ENCODE data around the gene ZDHHC4. TPM values are rescaled to one million over a fixed set of nuclear protein-coding genes. Genes with fewer than 3 reads are reported as not detected.

ZDHHC4 gene
- total and polyA plus RNA-seq, 3 donors from 2014 or later: 59.4 to 77.7 (median 75.8) TPM

GRCh38 chr7:6551016-6551511, 26.2 kb upstream of the ZDHHC4 start, which contains the start of gene GRID2IP:
Gene GRID2IP, minus strand, starts transcription at chr7:6551461. Its CDS starts 25 bp downstream, at chr7:6551436.
- H3K36me3 ChIP-seq (ENCODE audit: low read depth, missing control alignments): no peaks in the 10 kb centered on the region
- H3K9me3 ChIP-seq: no peaks in the 10 kb centered on the region
- H3K27ac ChIP-seq: no peak within 1 kb of the TSS
- WGBS, 2 donors: 47 to 61% methylated on average over 13 to 36 of the region's 46 CpGs
- peak within 1 kb of the TSS; percentile 20 to 32 for H3K4me3 ChIP-seq
- H3K27me3 ChIP-seq: no peaks in the 10 kb centered on the region
- H3K4me1 ChIP-seq: no peaks in the 10 kb centered on the region
- intact Hi-C loops (cut with DNase I; ENCODE audit: low total_unique reads): no loop called here
- TF ChIP-seq POLR2A (IDR thresholded peaks at IDR 0.05) (no peak), CTCF (IDR thresholded peaks at IDR 0.05) (no peak)
- no peak for DNase-seq

GRCh38 chr7:6553448-6554044, 23.7 kb upstream of the ZDHHC4 start:
- intact Hi-C loops (cut with DNase I; ENCODE audit: low total_unique reads): no loop called here
- WGBS, 2 donors: 76 to 78% methylated on average over 6 to 7 of the region's 7 CpGs

GRCh38 chr7:6554848-6555247, 22.4 kb upstream of the ZDHHC4 start:
- WGBS, 2 donors: 85 to 86% methylated on average over 7 of the region's 7 CpGs
- no peaks in the 10 kb centered on the region for H3K4me1 ChIP-seq
- H3K27me3 ChIP-seq: no peaks in the 10 kb centered on the region
- no peaks in the 10 kb centered on the region for H3K9me3 ChIP-seq
- H3K4me3 ChIP-seq: no peak overlapping the region
- intact Hi-C loops (cut with DNase I; ENCODE audit: low total_unique reads): no loop called here
- H3K27ac ChIP-seq: no peak overlapping the region
- no peaks in the 10 kb centered on the region for H3K36me3 ChIP-seq (ENCODE audit: low read depth, missing control alignments)
- no peak for TF ChIP-seq POLR2A (IDR thresholded peaks at IDR 0.05)
- TF ChIP-seq CTCF (IDR thresholded peaks at IDR 0.05): no peak
- no peak for DNase-seq

More at GRCh38 chr7:6553448-6554044, 23.7 kb upstream of the ZDHHC4 start:
- DNase-seq: no peak
- TF ChIP-seq POLR2A (IDR thresholded peaks at IDR 0.05) (no peak), CTCF (IDR thresholded peaks at IDR 0.05) (no peak)
- Histone ChIP-seq H3K36me3 (ENCODE audit: low read depth, missing control alignments) (no peaks in the 10 kb centered on the region), H3K4me3 (no peak overlapping the region), H3K9me3 (no peaks in the 10 kb centered on the region), H3K27me3 (no peaks in the 10 kb centered on the region), H3K27ac (no peak overlapping the region), H3K4me1 (no peaks in the 10 kb centered on the region)

- DNase-seq: no peak
- intact Hi-C loops (cut with DNase I; ENCODE audit: low total_unique reads): no loop called here
- H3K27me3 ChIP-seq: no peaks in the 10 kb centered on the region
- WGBS, 2 donors: 83 to 88% methylated on average over 1 to 6 of the region's 6 CpGs
- H3K27ac ChIP-seq: no peak overlapping the region
- no peaks in the 10 kb centered on the region for H3K9me3 ChIP-seq
- TF ChIP-seq POLR2A (IDR thresholded peaks at IDR 0.05): no peak
- TF ChIP-seq CTCF (IDR thresholded peaks at IDR 0.05): no peak
- H3K36me3 ChIP-seq (ENCODE audit: low read depth, missing control alignments): no peaks in the 10 kb centered on the region
- no peak overlapping the region for H3K4me3 ChIP-seq
- no peaks in the 10 kb centered on the region for H3K4me1 ChIP-seq
Observed at GRCh38 chr7:6556196-6556595, 21.1 kb upstream of the ZDHHC4 start.

- Histone ChIP-seq H3K27ac (no peak overlapping the region), H3K9me3 (no peaks in the 10 kb centered on the region), H3K27me3 (no peaks in the 10 kb centered on the region), H3K36me3 (ENCODE audit: low read depth, missing control alignments) (no peaks in the 10 kb centered on the region), H3K4me3 (no peak overlapping the region), H3K4me1 (no peaks in the 10 kb centered on the region)
- DNase-seq: peak; percentile 65
- intact Hi-C loops (cut with DNase I; ENCODE audit: low total_unique reads): no loop called here
- no peak for TF ChIP-seq POLR2A (IDR thresholded peaks at IDR 0.05)
- TF ChIP-seq CTCF (IDR thresholded peaks at IDR 0.05): peak in 1 of 3 experiments; percentile 32
- 60 to 67% methylated on average over 6 of the region's 6 CpGs for WGBS, 2 donors
Observed at GRCh38 chr7:6558837-6559236, 18.4 kb upstream of the ZDHHC4 start.
